Measurements from ENCODE around the gene PHACTR4.
"Not testable (repeated sequence)": the region's sequence is repeated elsewhere in the genome, so short reads cannot be mapped to it uniquely, and the experiment has no call there.

The PHACTR4 gene

GRCh38 chr1:28371010-28371377 lies 1.5 kb downstream of the PHACTR4 start:
- DNase-seq: no peak

GRCh38 chr1:28373450-28373849 lies 3.9 kb downstream of the PHACTR4 start:
- not testable (repeated sequence) for DNase-seq

GRCh38 chr1:28374297-28374696 lies 4.8 kb downstream of the PHACTR4 start:
- DNase-seq: no peak

- DNase-seq: not testable (repeated sequence)
These were observed 6.1 kb downstream of the PHACTR4 start for GRCh38 chr1:28375598-28375997.

- not testable (repeated sequence) for DNase-seq
These were observed 6.7 kb downstream of the PHACTR4 start for GRCh38 chr1:28376195-28376594.

- no peak for DNase-seq
These were observed 9.4 kb downstream of the PHACTR4 start for GRCh38 chr1:28378906-28379305.

GRCh38 chr1:28380394-28380793 lies 10.9 kb downstream of the PHACTR4 start:
- no peak for DNase-seq

GRCh38 chr1:28383785-28384184 lies 14.2 kb downstream of the PHACTR4 start:
- DNase-seq: not testable (repeated sequence)

- DNase-seq: no peak
These were observed 22.6 kb downstream of the PHACTR4 start for GRCh38 chr1:28392027-28392652.

GRCh38 chr1:28394136-28394535 lies 24.6 kb downstream of the PHACTR4 start:
- no peak for DNase-seq

- no peak for DNase-seq
These were observed 25.6 kb downstream of the PHACTR4 start for GRCh38 chr1:28395181-28395580.

- no peak for DNase-seq
These were observed 32.2 kb downstream of the PHACTR4 start for GRCh38 chr1:28401760-28402159.

- DNase-seq: no peak
These were observed 39.5 kb downstream of the PHACTR4 start for GRCh38 chr1:28409090-28409489.

GRCh38 chr1:28411656-28412055 lies 42.1 kb downstream of the PHACTR4 start:
- no peak for DNase-seq

- DNase-seq: no peak
These were observed 43.2 kb downstream of the PHACTR4 start for GRCh38 chr1:28412731-28413130.

GRCh38 chr1:28416509-28417194 lies 47.1 kb downstream of the PHACTR4 start:
- DNase-seq: no peak

- no peak for DNase-seq
These were observed 47.9 kb downstream of the PHACTR4 start for GRCh38 chr1:28417441-28417922.

GRCh38 chr1:28417926-28418637 lies 48.5 kb downstream of the PHACTR4 start:
- DNase-seq: no peak

- no peak for DNase-seq
These were observed 52.2 kb downstream of the PHACTR4 start for GRCh38 chr1:28421744-28422143.

- no peak for DNase-seq
These were observed 57.3 kb downstream of the PHACTR4 start for GRCh38 chr1:28426831-28427230.

- no peak for DNase-seq
These were observed 58.5 kb downstream of the PHACTR4 start for GRCh38 chr1:28428012-28428411.

GRCh38 chr1:28428990-28429520 lies 59.5 kb downstream of the PHACTR4 start:
- DNase-seq: no peak

GRCh38 chr1:28436211-28436769 lies 66.8 kb downstream of the PHACTR4 start:
- no peak for DNase-seq
